Stimulated activated CD8-positive, alpha-beta memory T cell treated with anti-CD3 and anti-CD28 coated beads, Interleukin-12 subunit alpha, Interleukin-12 subunit beta, amount 100 ng/mL, for 24 hours (primary cell): ENCODE results near the gene MAPK14.

Source experiments
- DNase-seq: peaks from one replicate; pipeline ENCODE4 v3.0.0-alpha.2; 2020; ENCODE audit errors: extremely low read depth

The MAPK14 gene

GRCh38 chr6:36035225-36035624 is 7.6 kb downstream of the MAPK14 start:
- DNase-seq, result no peak

- DNase-seq, result no peak
These were observed 10.7 kb downstream of the MAPK14 start for GRCh38 chr6:36038120-36038876.

- no peak for DNase-seq
These were observed 11.5 kb downstream of the MAPK14 start for GRCh38 chr6:36039112-36039511.

GRCh38 chr6:36040958-36041357 is 13.3 kb downstream of the MAPK14 start:
- no peak for DNase-seq

- no peak for DNase-seq
These were observed 15.1 kb downstream of the MAPK14 start for GRCh38 chr6:36042618-36043260.

- no peak for DNase-seq
These were observed 22.0 kb downstream of the MAPK14 start for GRCh38 chr6:36049582-36049981.

- DNase-seq, result no peak
These were observed 22.7 kb downstream of the MAPK14 start for GRCh38 chr6:36050305-36050704.

- DNase-seq, result no peak
These were observed 23.5 kb downstream of the MAPK14 start for GRCh38 chr6:36050947-36051710.

GRCh38 chr6:36052097-36052496 is 24.5 kb downstream of the MAPK14 start:
- DNase-seq, result no peak

GRCh38 chr6:36053878-36054277 is 26.3 kb downstream of the MAPK14 start:
- no peak for DNase-seq

GRCh38 chr6:36054415-36054814 is 26.8 kb downstream of the MAPK14 start:
- DNase-seq, result no peak

- no peak for DNase-seq
These were observed 27.3 kb downstream of the MAPK14 start for GRCh38 chr6:36054956-36055355.

GRCh38 chr6:36056178-36056577 is 28.6 kb downstream of the MAPK14 start:
- DNase-seq, result no peak

- DNase-seq, result no peak
These were observed 33.6 kb downstream of the MAPK14 start for GRCh38 chr6:36061236-36061635.

GRCh38 chr6:36062247-36062646 is 34.6 kb downstream of the MAPK14 start:
- no peak for DNase-seq

GRCh38 chr6:36063318-36064060 is 35.9 kb downstream of the MAPK14 start:
- DNase-seq, result no peak

GRCh38 chr6:36064770-36065396 is 37.3 kb downstream of the MAPK14 start:
- no peak for DNase-seq

GRCh38 chr6:36065916-36066315 is 38.3 kb downstream of the MAPK14 start:
- DNase-seq, result no peak

- no peak for DNase-seq
These were observed 39.2 kb downstream of the MAPK14 start for GRCh38 chr6:36066817-36067216.

- DNase-seq, result no peak
These were observed 39.9 kb downstream of the MAPK14 start for GRCh38 chr6:36067374-36068011.

- DNase-seq, result no peak
These were observed 40.4 kb downstream of the MAPK14 start for GRCh38 chr6:36068012-36068392.
